ENCODE data around the gene ATP2A2. TPM values are rescaled to one million over a fixed set of nuclear protein-coding genes. Genes with fewer than 3 reads are reported as not detected.

The ATP2A2 gene
- polyA plus RNA-seq, 1 experiment: 267 TPM

GRCh38 chr12:110348431-110349059 is 67.5 kb downstream of the ATP2A2 start:
- peaks cover 55% of the 10 kb centered on the region for H3K36me3 ChIP-seq (ENCODE audit: control insufficient read depth, insufficient read depth, low read length)
- TF ChIP-seq CTCF (IDR thresholded peaks at IDR 0.05; ENCODE audit: insufficient read depth, low read depth, low read length): no peak
- no peak for DNase-seq (ENCODE audit: low read depth)
- ChIA-PET CTCF (interaction anchor here (0.6 to 1.4 kb wide), 3 partner anchors 10 to 17 kb away, joined by 3 to 4 read pairs (median 3); no protein-coding TSS in a partner anchor), POLR2A (no interaction called here)
- H3K27me3 ChIP-seq (ENCODE audit: control insufficient read depth, insufficient read depth, low read length): no peaks in the 10 kb centered on the region
- H3K4me3 ChIP-seq (ENCODE audit: low read depth, low read length): no peak overlapping the region

DNA sequence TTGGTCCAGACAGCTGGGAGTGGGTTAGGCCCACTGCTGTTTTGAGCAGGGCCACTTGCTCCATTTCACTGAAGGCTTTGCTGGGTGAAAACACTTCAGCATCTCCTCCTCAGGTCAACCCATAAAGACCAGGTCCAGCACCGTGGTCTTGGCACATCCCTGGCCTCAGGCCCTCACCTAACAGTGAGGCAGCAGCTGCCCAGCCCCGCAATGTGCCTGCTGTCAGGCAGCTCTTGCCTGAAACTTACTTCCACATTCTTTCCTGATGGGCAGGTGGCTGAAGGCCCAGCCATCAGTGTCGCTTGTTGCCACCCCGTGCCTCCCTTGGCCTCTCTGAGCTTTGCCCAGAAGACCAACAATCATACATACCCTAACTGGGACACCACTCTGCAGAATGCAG is 68.0 kb downstream of the ATP2A2 start:
- peaks cover 49% of the 10 kb centered on the region for H3K36me3 ChIP-seq (ENCODE audit: control insufficient read depth, insufficient read depth, low read length)
- no peak for TF ChIP-seq CTCF (IDR thresholded peaks at IDR 0.05; ENCODE audit: insufficient read depth, low read depth, low read length)
- ChIA-PET CTCF (interaction anchor here (0.6 to 1.4 kb wide), 3 partner anchors 9 to 18 kb away, joined by 3 to 4 read pairs (median 3); no protein-coding TSS in a partner anchor), POLR2A (no interaction called here)
- DNase-seq (ENCODE audit: low read depth): no peak
- no peak overlapping the region for H3K4me3 ChIP-seq (ENCODE audit: low read depth, low read length)
- no peaks in the 10 kb centered on the region for H3K27me3 ChIP-seq (ENCODE audit: control insufficient read depth, insufficient read depth, low read length)

DNA sequence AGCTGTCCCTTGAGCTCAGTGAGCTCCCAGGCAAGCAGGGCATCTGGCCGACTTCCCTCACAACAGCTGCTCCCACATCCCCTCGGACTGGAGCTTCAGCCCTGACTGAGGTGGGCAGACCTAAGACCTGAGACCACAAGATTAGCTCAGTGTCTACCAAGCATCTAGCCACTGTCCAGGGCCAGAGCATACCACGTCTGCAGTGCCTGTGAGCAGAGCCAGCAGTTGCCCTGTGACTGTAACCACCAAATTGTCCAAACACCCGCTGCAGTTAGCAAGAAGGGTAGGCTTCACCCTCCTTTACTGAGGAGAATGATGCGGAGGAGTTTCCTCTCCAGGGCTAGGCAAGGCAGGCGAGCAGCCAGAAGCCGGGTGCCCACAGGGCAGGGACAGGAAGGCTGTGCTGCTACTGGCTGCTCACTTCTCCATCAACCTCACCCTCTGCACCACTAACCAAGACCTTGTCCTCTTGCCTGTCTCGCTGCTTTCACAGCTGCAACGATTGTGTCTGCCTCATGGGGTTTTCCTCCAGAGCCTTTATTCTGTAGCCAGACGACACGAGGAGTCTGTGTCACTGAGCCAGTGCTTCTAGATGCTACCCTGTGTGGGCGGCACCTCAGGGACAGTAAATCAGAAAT is 68.6 kb downstream of the ATP2A2 start:
- no peak for DNase-seq (ENCODE audit: low read depth)
- CTCF ChIA-PET: interaction anchor here (1.2 to 1.4 kb wide), 2 partner anchors 8 to 9 kb away, joined by 3 to 4 read pairs; no protein-coding TSS in a partner anchor
- POLR2A ChIA-PET: no interaction called here
- Histone ChIP-seq H3K36me3 (ENCODE audit: control insufficient read depth, insufficient read depth, low read length) (peaks cover 44% of the 10 kb centered on the region), H3K27me3 (ENCODE audit: control insufficient read depth, insufficient read depth, low read length) (no peaks in the 10 kb centered on the region), H3K4me3 (ENCODE audit: low read depth, low read length) (no peak overlapping the region)
- no peak for TF ChIP-seq CTCF (IDR thresholded peaks at IDR 0.05; ENCODE audit: insufficient read depth, low read depth, low read length)

- CTCF ChIA-PET: no interaction called here
- peaks cover 29% of the 10 kb centered on the region for H3K36me3 ChIP-seq (ENCODE audit: control insufficient read depth, insufficient read depth, low read length)
- no peak for DNase-seq (ENCODE audit: low read depth)
- no peaks in the 10 kb centered on the region for H3K27me3 ChIP-seq (ENCODE audit: control insufficient read depth, insufficient read depth, low read length)
- no peak for TF ChIP-seq CTCF (IDR thresholded peaks at IDR 0.05; ENCODE audit: insufficient read depth, low read depth, low read length)
- POLR2A ChIA-PET: no interaction called here
- no peak overlapping the region for H3K4me3 ChIP-seq (ENCODE audit: low read depth, low read length)
These were observed 70.1 kb downstream of the ATP2A2 start for GRCh38 chr12:110351119-110351518.

- no peak overlapping the region for H3K4me3 ChIP-seq (ENCODE audit: low read depth, low read length)
- no peaks in the 10 kb centered on the region for H3K27me3 ChIP-seq (ENCODE audit: control insufficient read depth, insufficient read depth, low read length)
- POLR2A ChIA-PET: interaction anchor here (0.6 kb wide), 1 partner anchor 27 kb away, joined by 3 read pairs; no protein-coding TSS in a partner anchor
- TF ChIP-seq CTCF (IDR thresholded peaks at IDR 0.05; ENCODE audit: insufficient read depth, low read depth, low read length): no peak
- peaks cover 28% of the 10 kb centered on the region for H3K36me3 ChIP-seq (ENCODE audit: control insufficient read depth, insufficient read depth, low read length)
- DNase-seq (ENCODE audit: low read depth): no peak
- CTCF ChIA-PET: interaction anchor here (0.7 to 1.2 kb wide), 2 partner anchors 21 to 79 kb away, joined by 3 read pairs; no protein-coding TSS in a partner anchor
These were observed 71.4 kb downstream of the ATP2A2 start for GRCh38 chr12:110352401-110352800.

Measured in BJ (cell line).